ENCODE measurements around the gene RASSF5. TPM values are rescaled to one million over a fixed set of nuclear protein-coding genes. Genes with fewer than 3 reads are reported as not detected.

RASSF5 gene
- total and polyA plus RNA-seq, 9 of the 15 experiments (the other 6 are each of a cell fraction or from before 2014, with no cell fraction given): 6.1 to 41.0 (median 25.2) TPM

DNA sequence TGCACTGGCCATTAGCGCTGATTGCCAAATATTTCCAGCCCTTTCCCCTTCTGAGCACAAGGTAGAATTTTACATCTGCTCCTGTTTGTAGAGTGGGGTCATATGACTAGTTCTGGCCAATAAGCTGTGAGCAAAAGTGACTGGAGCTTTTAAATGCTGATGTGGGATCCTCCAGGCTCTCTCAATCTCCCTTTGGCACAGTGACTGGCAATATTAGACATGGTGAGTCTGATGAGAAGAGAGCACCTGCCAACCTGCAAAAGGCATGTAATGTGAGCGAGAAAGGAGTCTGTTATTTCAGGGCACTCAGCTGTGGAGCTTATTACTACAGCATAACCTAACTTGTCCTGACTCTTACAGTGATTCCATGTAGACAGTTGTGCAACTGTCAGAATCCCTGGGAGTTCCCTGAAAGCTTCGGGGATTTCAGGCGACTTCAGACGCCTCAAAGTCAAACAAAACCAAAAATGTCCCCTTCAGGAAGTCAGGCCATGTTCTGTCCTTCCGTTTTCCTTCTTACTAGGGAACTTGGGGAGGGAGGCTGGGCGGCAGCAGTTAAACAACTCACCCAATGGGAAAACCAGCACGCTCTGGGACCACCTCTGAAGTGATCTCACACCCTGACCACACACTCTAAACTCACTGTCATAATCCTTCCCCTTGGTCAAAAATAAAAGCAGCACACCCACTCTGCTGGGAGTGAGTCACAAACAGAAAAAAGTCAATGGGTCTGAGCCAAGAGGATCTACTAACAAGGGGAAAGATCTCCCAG lies 3.6 kb upstream of the RASSF5 start (continued):
- TF ChIP-seq, protein P1, sequence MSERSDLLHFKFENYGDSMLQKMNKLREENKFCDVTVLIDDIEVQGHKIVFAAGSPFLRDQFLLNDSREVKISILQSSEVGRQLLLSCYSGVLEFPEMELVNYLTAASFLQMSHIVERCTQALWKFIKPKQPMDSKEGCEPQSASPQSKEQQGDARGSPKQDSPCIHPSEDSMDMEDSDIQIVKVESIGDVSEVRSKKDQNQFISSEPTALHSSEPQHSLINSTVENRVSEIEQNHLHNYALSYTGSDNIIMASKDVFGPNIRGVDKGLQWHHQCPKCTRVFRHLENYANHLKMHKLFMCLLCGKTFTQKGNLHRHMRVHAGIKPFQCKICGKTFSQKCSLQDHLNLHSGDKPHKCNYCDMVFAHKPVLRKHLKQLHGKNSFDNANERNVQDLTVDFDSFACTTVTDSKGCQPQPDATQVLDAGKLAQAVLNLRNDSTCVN (CRISPR knock-in tag; IDR thresholded peaks at IDR 0.05): 0 out of 2 replicates have a peak, but pooled peaks have one; percentile 56
- TF ChIP-seq, protein P2, sequence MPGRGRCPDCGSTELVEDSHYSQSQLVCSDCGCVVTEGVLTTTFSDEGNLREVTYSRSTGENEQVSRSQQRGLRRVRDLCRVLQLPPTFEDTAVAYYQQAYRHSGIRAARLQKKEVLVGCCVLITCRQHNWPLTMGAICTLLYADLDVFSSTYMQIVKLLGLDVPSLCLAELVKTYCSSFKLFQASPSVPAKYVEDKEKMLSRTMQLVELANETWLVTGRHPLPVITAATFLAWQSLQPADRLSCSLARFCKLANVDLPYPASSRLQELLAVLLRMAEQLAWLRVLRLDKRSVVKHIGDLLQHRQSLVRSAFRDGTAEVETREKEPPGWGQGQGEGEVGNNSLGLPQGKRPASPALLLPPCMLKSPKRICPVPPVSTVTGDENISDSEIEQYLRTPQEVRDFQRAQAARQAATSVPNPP (IDR thresholded peaks at IDR 0.05; ENCODE audit: borderline replicate concordance, insufficient read depth, insufficient read length): no peak
- TF ChIP-seq HDAC8 (tag; IDR thresholded peaks at IDR 0.05): no peak
- TF ChIP-seq, protein P3, sequence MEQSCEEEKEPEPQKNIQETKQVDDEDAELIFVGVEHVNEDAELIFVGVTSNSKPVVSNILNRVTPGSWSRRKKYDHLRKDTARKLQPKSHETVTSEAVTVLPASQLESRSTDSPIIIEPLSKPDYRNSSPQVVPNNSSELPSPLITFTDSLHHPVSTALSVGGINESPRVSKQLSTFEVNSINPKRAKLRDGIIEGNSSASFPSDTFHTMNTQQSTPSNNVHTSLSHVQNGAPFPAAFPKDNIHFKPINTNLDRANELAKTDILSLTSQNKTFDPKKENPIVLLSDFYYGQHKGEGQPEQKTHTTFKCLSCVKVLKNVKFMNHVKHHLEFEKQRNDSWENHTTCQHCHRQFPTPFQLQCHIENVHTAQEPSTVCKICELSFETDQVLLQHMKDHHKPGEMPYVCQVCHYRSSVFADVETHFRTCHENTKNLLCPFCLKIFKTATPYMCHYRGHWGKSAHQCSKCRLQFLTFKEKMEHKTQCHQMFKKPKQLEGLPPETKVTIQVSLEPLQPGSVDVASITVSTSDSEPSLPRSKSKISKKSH (CRISPR knock-in tag; IDR thresholded peaks at IDR 0.05): no peak
- no peak for TF ChIP-seq KHSRP (IDR thresholded peaks at IDR 0.05)
- TF ChIP-seq ZNF76 (CRISPR knock-in tag; IDR thresholded peaks at IDR 0.05; ENCODE audit: borderline replicate concordance): peak; percentile 42; the same call in 1 of the 2 replicates
- no peak; the same call in 1 of the 2 replicates for TF ChIP-seq ZNF263 (CRISPR knock-in tag; IDR thresholded peaks at IDR 0.05; ENCODE audit: borderline replicate concordance)
- TF ChIP-seq ELF4 (CRISPR knock-in tag; IDR thresholded peaks at IDR 0.05): peak; percentile 43; the same call in 1 of the 2 replicates
- TF ChIP-seq, protein P4, sequence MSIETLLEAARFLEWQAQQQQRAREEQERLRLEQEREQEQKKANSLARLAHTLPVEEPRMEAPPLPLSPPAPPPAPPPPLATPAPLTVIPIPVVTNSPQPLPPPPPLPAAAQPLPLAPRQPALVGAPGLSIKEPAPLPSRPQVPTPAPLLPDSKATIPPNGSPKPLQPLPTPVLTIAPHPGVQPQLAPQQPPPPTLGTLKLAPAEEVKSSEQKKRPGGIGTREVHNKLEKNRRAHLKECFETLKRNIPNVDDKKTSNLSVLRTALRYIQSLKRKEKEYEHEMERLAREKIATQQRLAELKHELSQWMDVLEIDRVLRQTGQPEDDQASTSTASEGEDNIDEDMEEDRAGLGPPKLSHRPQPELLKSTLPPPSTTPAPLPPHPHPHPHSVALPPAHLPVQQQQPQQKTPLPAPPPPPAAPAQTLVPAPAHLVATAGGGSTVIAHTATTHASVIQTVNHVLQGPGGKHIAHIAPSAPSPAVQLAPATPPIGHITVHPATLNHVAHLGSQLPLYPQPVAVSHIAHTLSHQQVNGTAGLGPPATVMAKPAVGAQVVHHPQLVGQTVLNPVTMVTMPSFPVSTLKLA (conservative IDR thresholded peaks at IDR 0.05): peak in 1 of 2 experiments; percentile 34; a peak in 1 of 4 replicates
- no peak for TF ChIP-seq LARP7 (IDR thresholded peaks at IDR 0.05)
- TF ChIP-seq ZNF274 (IDR thresholded peaks at IDR 0.05; ENCODE audit: borderline replicate concordance, low read depth, low read length): no peak
- TF ChIP-seq ZNF41 (CRISPR knock-in tag; conservative IDR thresholded peaks at IDR 0.05): no peak
- no peak for TF ChIP-seq NR2C1 (IDR thresholded peaks at IDR 0.05)
- TF ChIP-seq NR2C1 (tag; IDR thresholded peaks at IDR 0.05): no peak; the same call in 1 of the 2 replicates
- TF ChIP-seq, protein P5, sequence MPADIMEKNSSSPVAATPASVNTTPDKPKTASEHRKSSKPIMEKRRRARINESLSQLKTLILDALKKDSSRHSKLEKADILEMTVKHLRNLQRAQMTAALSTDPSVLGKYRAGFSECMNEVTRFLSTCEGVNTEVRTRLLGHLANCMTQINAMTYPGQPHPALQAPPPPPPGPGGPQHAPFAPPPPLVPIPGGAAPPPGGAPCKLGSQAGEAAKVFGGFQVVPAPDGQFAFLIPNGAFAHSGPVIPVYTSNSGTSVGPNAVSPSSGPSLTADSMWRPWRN (IDR thresholded peaks at IDR 0.05; ENCODE audit: low read depth): no peak
- no peak for TF ChIP-seq ILF3 (IDR thresholded peaks at IDR 0.05; ENCODE audit: borderline replicate concordance)
- TF ChIP-seq, protein P6, sequence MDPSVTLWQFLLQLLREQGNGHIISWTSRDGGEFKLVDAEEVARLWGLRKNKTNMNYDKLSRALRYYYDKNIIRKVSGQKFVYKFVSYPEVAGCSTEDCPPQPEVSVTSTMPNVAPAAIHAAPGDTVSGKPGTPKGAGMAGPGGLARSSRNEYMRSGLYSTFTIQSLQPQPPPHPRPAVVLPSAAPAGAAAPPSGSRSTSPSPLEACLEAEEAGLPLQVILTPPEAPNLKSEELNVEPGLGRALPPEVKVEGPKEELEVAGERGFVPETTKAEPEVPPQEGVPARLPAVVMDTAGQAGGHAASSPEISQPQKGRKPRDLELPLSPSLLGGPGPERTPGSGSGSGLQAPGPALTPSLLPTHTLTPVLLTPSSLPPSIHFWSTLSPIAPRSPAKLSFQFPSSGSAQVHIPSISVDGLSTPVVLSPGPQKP (CRISPR knock-in tag; IDR thresholded peaks at IDR 0.05): no peak
- no peak for TF ChIP-seq ZNF436 (CRISPR knock-in tag; IDR thresholded peaks at IDR 0.05)
- TF ChIP-seq, protein P7, sequence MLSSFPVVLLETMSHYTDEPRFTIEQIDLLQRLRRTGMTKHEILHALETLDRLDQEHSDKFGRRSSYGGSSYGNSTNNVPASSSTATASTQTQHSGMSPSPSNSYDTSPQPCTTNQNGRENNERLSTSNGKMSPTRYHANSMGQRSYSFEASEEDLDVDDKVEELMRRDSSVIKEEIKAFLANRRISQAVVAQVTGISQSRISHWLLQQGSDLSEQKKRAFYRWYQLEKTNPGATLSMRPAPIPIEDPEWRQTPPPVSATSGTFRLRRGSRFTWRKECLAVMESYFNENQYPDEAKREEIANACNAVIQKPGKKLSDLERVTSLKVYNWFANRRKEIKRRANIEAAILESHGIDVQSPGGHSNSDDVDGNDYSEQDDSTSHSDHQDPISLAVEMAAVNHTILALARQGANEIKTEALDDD (IDR thresholded peaks at IDR 0.05): peak; percentile 73

All from K562 (cell line).